Stimulated activated CD4-positive, alpha-beta T cell treated with anti-CD3 and anti-CD28 coated beads, Interleukin-2, amount 100 ng/mL, for 24 hours (primary cell): ENCODE results near the gene COPE.
"Not testable (repeated sequence)": the region's sequence is repeated elsewhere in the genome, so short reads cannot be mapped to it uniquely, and the experiment has no call there.

Experiments
- DNase-seq, 2 donors: peaks; one replicate each; pipeline ENCODE4 v3.0.0-alpha.2; 2020

COPE gene

DNA sequence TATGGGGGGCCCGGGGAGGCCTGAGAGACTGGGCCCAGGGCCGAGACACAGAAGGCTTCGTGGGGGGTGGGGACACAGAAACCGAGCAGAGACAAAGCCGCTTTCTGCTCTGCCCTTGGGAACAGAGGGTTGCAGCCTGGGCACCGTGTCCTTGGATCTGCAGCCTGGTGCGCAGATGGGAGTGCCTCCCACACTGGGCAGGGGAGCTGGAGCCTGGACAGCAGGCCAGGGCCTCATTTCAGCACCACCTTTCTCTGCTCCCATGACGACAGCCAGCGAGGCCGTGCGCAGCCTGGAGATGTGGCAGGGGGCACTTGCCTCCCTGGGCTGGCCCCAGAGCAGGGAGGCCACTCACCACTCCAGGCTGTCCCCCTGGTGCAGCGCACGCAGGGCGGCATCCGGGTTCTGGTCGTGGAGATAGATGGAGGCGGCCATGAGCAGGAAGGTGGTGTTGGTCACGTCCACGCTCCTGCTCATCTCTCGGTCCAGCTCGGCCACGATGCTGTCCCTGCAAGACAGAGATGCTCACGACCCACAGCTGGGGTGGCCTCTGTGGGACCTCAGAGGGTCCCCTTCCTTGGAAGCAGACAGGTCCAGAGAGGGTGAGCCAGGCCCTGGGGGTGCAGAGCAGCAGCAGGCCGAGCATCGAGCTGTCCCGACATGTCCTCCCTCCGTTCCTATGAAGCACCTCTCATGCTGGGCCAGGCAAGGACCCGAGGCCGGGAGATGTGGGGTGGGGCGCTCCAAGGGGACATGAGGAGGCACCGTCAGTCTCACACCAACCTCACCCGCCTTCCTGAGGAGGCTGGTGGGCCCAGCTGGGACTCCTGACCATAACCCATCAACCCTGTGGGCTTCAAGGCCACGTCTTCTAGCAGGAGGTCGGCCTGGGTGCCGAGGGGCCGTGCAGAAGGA lies 12.3 kb downstream of the COPE start:
- DNase-seq: no peak

- DNase-seq: no peak
Measured at GRCh38 chr19:18905513-18906236, 13.5 kb downstream of the COPE start.

- no peak for DNase-seq
Measured at GRCh38 chr19:18905058-18905456, 14.1 kb downstream of the COPE start.

- DNase-seq: no peak
Measured at GRCh38 chr19:18904334-18905057, 14.7 kb downstream of the COPE start.

DNA sequence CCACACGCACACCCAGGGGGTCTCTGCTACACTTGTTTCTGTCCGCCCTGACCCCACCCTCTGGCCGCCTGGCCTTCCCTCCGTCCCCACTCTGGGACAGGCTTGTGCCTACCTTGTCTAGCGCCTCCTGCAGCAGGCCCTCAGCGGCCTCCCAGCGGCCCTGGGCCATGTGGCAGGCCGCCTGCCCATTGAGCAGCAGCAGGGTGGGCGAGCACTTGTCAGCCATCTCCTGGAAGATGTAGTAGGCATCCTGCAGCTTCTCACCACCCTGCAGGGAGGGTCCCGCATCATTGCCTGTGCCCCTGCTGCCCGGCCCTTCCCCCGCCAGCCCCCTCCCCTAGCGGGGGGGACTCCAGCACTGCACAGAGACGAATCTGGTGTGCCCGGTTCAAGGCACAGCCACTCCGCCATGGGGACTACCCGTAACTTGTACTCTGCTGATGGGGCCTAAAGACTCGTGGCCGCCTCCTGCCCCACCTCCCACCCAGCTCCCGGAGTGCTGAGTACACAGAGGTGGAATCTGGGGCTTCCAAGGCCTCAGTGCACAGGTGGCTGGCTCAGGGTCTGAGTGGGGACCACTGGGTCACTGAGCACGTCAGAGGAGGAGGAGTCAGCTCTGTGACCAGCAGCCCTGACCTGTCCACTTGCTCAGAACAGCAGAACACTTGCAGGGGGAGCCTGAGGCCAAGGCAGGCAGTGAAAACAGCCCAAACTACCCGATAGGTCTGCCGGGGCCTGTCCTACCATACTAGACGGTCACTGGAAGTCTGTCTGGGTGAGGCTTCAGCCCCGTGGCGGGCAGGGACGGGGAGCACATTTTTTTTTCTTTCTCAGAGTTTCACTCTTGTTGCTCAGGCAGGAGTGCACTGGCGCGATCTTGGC lies 15.8 kb downstream of the COPE start:
- no peak for DNase-seq

DNA sequence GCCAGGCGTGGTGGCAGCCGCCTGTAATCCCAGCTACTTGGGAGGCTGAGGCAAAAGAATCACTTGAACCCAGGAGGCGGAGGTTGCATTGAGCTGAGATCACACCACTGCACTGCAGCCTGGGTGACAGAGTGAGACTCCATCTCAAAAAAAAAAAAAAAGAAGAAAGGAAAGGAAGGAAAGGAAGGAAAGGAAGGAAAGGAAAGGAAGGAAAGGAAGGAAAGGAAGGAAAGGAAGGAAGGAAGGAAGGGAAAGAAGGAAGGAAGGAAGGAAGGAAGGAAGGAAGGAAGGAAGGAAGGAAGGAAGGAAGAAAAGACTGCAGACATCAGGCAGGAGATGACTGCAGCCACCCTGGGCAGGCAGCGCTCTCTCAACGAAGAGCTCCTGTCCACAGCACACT lies 16.7 kb downstream of the COPE start:
- not testable (repeated sequence) for DNase-seq

DNA sequence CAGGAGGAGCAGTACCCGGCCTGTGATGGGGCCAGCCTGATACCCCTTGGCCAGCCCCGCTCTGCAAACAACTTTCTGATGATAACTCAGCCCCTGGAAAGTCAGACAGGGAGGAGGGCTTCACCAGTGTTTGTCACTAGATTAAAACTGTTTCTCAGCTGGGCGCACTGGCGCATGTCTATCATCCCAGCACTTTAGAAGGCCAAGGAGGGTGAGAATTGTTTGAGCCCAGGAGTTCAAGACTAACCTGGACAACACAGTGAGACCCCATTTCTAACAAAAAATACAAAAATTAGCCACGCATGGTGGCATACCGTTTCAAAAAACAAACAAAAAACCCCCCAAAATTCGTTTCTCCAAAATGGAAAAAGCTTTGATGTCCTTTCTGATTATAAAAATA lies 17.7 kb downstream of the COPE start:
- DNase-seq: no peak

- DNase-seq: no peak
Measured at GRCh38 chr19:18900700-18901481, 18.3 kb downstream of the COPE start.

DNA sequence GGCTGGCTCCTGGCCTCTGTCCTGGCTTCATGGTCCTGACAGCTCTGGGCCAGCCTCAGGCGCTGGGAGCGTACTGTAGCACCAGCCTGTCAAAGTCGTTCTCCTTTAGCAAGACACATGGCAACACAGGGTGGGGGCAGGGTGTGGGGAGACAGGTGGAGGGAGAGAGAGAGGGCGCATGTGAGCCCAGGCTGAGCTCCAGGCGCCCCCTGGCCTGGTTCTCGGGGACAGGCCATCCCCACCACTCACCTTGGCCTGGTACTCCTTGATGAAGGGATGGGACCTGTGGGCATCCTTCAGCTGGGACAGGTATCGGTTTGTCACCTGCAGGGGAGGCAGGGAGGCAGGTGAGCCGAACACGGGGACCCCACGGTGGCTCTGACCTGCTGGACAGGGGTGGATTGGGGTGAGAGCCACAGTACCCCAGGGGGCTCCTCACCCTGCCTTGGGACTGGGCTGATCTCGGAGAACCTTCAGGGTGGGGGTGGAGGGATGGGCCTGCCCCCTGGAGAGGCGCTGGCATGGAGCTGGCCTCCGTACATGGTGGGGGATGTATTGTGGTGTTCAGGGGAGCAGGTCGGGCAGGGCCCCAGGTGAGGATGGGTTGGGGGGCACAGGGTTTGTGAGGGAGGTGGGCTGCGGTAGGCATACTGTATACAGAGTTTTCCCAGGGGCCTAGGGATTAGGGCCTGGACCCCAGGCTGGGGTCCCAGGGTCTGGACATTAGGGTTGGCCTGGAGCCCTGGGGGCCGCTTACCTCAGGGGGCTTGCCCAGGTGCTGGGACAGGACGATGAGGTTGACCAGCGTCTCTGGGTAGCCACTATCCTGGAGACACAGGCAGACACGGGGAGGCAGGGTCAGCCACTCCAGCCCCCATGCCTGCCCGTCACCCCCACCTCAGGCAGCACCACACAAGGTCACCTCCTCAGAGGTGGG lies 19.3 kb downstream of the COPE start:
- no peak for DNase-seq

DNA sequence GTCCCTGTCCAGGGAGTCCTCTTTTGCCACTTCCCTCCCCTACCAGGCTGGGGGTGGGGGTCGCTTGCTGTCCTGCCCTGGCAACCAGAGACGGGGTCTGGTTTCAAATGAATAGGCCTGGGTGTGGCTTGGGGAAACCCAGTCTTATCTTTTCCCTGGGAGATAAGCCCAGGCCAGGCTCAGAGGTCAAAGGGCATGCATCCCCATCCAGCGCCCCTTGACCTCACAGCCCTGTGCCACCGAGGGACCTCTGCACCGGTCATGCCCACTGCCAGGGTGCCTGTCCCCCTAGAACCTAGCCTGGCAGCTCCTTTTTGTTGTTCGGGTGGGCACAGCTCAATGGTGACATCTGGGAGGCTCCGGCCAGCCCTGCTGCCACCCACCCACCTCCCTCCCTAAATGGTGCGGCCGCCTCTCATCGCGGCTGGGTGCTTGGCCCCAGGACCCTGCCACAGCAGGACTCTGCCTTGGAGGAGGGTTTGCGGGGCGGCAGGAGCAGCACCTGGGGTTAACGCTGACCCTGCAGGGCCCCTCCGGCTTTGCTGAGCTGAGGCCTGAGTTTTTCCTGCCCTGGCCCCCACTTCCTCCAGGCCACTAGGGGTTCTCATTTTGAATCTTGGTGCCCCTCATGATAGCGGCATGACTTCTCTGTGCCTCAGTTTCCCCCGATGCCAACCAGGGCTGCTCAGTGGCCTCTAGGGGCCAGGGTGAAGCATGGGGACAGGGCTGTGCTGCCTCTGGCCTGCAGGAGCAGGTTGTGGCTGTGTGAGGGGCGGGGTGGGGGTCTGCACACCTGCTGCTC lies 20.4 kb downstream of the COPE start:
- DNase-seq: no peak

GRCh38 chr19:18898081-18898606 lies 21.0 kb downstream of the COPE start:
- DNase-seq: no peak

- DNase-seq: no peak
Measured at GRCh38 chr19:18897094-18898029, 21.8 kb downstream of the COPE start.

DNA sequence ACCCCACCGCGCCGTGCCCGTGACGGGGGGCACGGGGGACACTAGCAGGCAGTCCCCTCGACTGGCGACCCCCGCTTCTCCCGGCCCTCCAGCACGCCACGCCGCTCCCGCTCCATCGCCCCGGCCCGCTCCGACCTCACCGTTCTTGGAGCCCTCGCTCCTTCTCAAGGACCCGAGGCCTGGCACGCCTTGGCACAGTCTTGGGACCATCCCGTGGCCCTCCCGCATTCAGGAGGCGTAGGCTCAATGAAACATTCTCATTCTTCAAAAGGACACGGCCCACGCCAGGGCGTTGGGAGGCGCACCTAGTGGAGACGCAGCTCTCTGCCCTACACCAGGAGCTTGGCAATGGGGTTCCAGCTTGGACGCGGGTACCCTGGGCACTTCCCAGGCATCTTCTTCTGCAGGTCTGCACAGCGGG lies 22.8 kb downstream of the COPE start:
- DNase-seq: no peak

DNA sequence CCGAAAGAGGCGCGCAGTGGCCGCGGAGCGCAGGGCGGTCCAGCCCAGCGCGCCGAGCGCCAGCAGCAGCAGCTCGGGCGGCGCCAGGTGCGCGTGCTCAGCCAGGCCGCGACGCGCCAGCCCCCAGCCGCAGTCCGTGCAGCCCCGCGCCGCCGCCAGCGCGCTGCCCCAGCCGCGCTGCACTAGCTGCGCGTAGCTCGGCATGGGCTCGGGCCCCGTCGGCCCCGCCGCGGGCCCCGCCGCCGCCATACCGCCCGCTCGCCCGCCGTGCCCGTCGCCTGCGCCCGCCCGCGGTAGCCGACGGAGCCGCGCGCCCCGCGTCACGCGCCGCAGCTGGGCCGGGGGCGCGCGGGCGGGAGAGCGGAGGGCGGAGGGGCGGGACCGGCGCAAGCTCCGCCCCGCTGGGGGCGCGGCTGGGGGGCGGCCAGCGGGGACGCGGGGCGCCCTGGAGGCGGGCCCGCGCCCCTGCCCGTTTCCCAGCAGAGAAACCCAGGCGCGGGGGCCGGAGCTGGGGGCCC lies 23.3 kb downstream of the COPE start, which contains the start of gene CERS1:
TSS of gene CERS1 (minus strand) at position 335 of the 518 bp plus-strand sequence. CDS start at position 249, 86 bp downstream.
- no peak for DNase-seq

- no peak for DNase-seq
Measured at GRCh38 chr19:18895038-18895823, 24.0 kb downstream of the COPE start.

- DNase-seq: no peak
Measured at GRCh38 chr19:18894254-18895037, 24.7 kb downstream of the COPE start.
